ENCODE measurements around the gene SLC36A2. TPM values are rescaled to one million over a fixed set of nuclear protein-coding genes. Genes with fewer than 3 reads are reported as not detected.

Gene SLC36A2
- total RNA-seq, 2 experiments from 2014 or later: not detected

- DNase-seq: no peak
- Mint-ChIP-seq H3K36me3 (no peaks in the 10 kb centered on the region), H3K9me3 (no peaks in the 10 kb centered on the region), H3K4me1 (ENCODE audit: low read depth) (no peaks in the 10 kb centered on the region), H3K27me3 (peaks cover 6% of the 10 kb centered on the region), H3K4me3 (no peak overlapping the region), H3K27ac (no peak overlapping the region)
- CTCF ChIA-PET: interaction anchor here (1.6 kb wide), 1 partner anchor 40 kb away, joined by 4 read pairs; no protein-coding TSS in a partner anchor
- POLR2A ChIA-PET: no interaction called here
- intact Hi-C loops (cut with micrococcal nuclease): no loop called here
Measured at GRCh38 chr5:151275803-151276202, 71.6 kb downstream of the SLC36A2 start.

GRCh38 chr5:151274666-151275065, 72.7 kb downstream of the SLC36A2 start:
- no peak for DNase-seq
- Mint-ChIP-seq H3K27me3 (peaks cover 3% of the 10 kb centered on the region), H3K4me3 (no peak overlapping the region), H3K27ac (no peak overlapping the region), H3K36me3 (no peaks in the 10 kb centered on the region), H3K4me1 (ENCODE audit: low read depth) (no peaks in the 10 kb centered on the region), H3K9me3 (no peaks in the 10 kb centered on the region)
- intact Hi-C loops (cut with micrococcal nuclease): no loop called here
- ChIA-PET POLR2A (no interaction called here), CTCF (interaction anchor here (0.7 to 1.6 kb wide), 2 partner anchors 41 to 249 kb away, joined by 3 to 4 read pairs; no protein-coding TSS in a partner anchor)

- ChIA-PET POLR2A (interaction anchor here (0.6 to 1.2 kb wide), 2 partner anchors 19 to 1308 kb away, joined by 3 read pairs; partner anchors contain the start of gene GM2A), CTCF (no interaction called here)
- Mint-ChIP-seq H3K36me3 (peaks cover 18% of the 10 kb centered on the region), H3K27ac (no peak overlapping the region), H3K27me3 (no peaks in the 10 kb centered on the region), H3K4me1 (ENCODE audit: low read depth) (no peaks in the 10 kb centered on the region), H3K9me3 (no peaks in the 10 kb centered on the region), H3K4me3 (no peak overlapping the region)
- DNase-seq: no peak
- intact Hi-C loops (cut with micrococcal nuclease): loop anchor here (2.0 kb wide), 2 partner anchors 69 to 121 kb away; no protein-coding TSS in a partner anchor
Measured at GRCh38 chr5:151271336-151271735, 76.0 kb downstream of the SLC36A2 start.

- Mint-ChIP-seq H3K27ac (no peak overlapping the region), H3K4me1 (ENCODE audit: low read depth) (no peaks in the 10 kb centered on the region), H3K4me3 (no peak overlapping the region), H3K36me3 (peaks cover 19% of the 10 kb centered on the region), H3K27me3 (no peaks in the 10 kb centered on the region), H3K9me3 (no peaks in the 10 kb centered on the region)
- ChIA-PET CTCF (no interaction called here), POLR2A (interaction anchor here (0.6 to 1.2 kb wide), 2 partner anchors 18 to 1308 kb away, joined by 3 read pairs; partner anchors contain the start of gene GM2A)
- DNase-seq: no peak
- intact Hi-C loops (cut with micrococcal nuclease): loop anchor here (1.0 to 2.0 kb wide), 5 partner anchors 17 to 192 kb away; partner anchors contain the start of gene GM2A
Measured at GRCh38 chr5:151270599-151270998, 76.8 kb downstream of the SLC36A2 start.

- ChIA-PET POLR2A (no interaction called here), CTCF (no interaction called here)
- Mint-ChIP-seq H3K27me3 (no peaks in the 10 kb centered on the region), H3K4me3 (no peak overlapping the region), H3K36me3 (peaks cover 28% of the 10 kb centered on the region), H3K9me3 (no peaks in the 10 kb centered on the region), H3K27ac (no peak overlapping the region), H3K4me1 (ENCODE audit: low read depth) (peaks cover 19% of the 10 kb centered on the region)
- no peak for DNase-seq
- intact Hi-C loops (cut with micrococcal nuclease): no loop called here
Measured at GRCh38 chr5:151267491-151268260, 79.7 kb downstream of the SLC36A2 start.

Other genes starting within 250 kb of the SLC36A2 start
- 100 to 1,000 TPM; 430 to 443 TPM for gene ANXA6, start 189.8 kb downstream of the SLC36A2 start, total RNA-seq
- gene CCDC69, start 123.5 kb downstream of the SLC36A2 start, total RNA-seq: 10 to 100 TPM; 24.6 to 27.6 TPM
- gene GM2A, start 94.4 kb downstream of the SLC36A2 start, total RNA-seq: 10 to 100 TPM; 28.7 to 29.1 TPM
- not detected for gene SLC36A3, start 43.8 kb downstream of the SLC36A2 start, total RNA-seq
- gene SLC36A1, start 100.0 kb upstream of the SLC36A2 start, total RNA-seq: 1 to 10 TPM; 3.8 to 3.9 TPM
- not detected for gene FAT2, start 243.8 kb upstream of the SLC36A2 start, total RNA-seq

All from activated CD4-positive, alpha-beta memory T cell treated with anti-CD3 and anti-CD28 coated beads for 36 hours (primary cell).